Tibial nerve (tissue), 4 donors: ENCODE measurements around the gene ILDR1. TPM values are rescaled to one million over a fixed set of nuclear protein-coding genes. Genes with fewer than 3 reads are reported as not detected.
"Not testable (repeated sequence)": the region's sequence is repeated elsewhere in the genome, so short reads cannot be mapped to it uniquely, and the experiment has no call there.

Experiments used
- DNase-seq, 2 donors: peaks; one replicate each; pipeline ENCODE4 v3.0.0-alpha.2; 2019; ENCODE audit warnings: low spot score in 2 of 2
- H3K27ac ChIP-seq, 4 donors: fragments of 200-600 bp; sonication (generic) in 3 of 4; one replicate each; pipeline ENCODE4 v1.5.1; 2017 to 2019; ENCODE audit warnings: mild to moderate bottlenecking in 1 of 4
- H3K27me3 ChIP-seq, 2 donors: fragments of 200-600 bp; sonication (generic) in 1 of 2; one replicate each; pipeline versions ENCODE4 v1.5.1 to v1.6.0; 2017 to 2019
- H3K36me3 ChIP-seq, 3 donors: fragments of 200-600 bp; sonication (generic); one replicate each; pipeline ENCODE4 v1.5.1; 2018 to 2019
- H3K4me1 ChIP-seq, 4 donors: fragments of 200-600 bp; sonication (generic) in 3 of 4; one replicate each; pipeline ENCODE4 v1.5.1; 2017 to 2019
- H3K4me3 ChIP-seq, 4 donors: fragments of 200-600 bp; sonication (generic) in 3 of 4; one replicate each; pipeline ENCODE4 v1.5.1; 2017 to 2019; ENCODE audit warnings: mild to moderate bottlenecking in 1 of 4, moderate library complexity in 1 of 4
- H3K9me3 ChIP-seq, 4 donors: fragments of 200-600 bp; sonication (generic) in 3 of 4; one replicate each; pipeline ENCODE4 v1.5.1; 2017 to 2019
- EP300 ChIP-seq, 2 donors: sonication (generic); formaldehyde crosslinking; IDR thresholded peaks; one replicate each; pipeline ENCODE4 v1.6.1; 2017; ENCODE audit warnings: antibody characterized with exemption in 2 of 2, mild to moderate bottlenecking in 1 of 2
- POLR2A ChIP-seq, 2 donors: fragments of 450-650 bp; IDR thresholded peaks; one replicate each; pipeline ENCODE4 v1.6.1; 2017; ENCODE audit warnings: antibody characterized with exemption in 2 of 2, mild to moderate bottlenecking in 2 of 2, moderate library complexity in 2 of 2
- WGBS, 2 donors: methylation state at CpG; one replicate each; pipeline ENCODE4 v1.1.5; 2018; 5-methylcytosine and 5-hydroxymethylcytosine counted together
- small RNA-seq: library from RNA; depleted of rRNA; stranded (forward); fragments of <200 nt; gene quantifications from one replicate; pipeline ENCODE3, GENCODE V24; 2016
- total RNA-seq, 4 donors: library from RNA; depleted of rRNA; stranded (reverse); fragments of >200 nt; gene quantifications; one replicate each; pipeline ENCODE4 v1.1.0, GENCODE V29; 2016
- TF ChIP-seq, protein P1 (sequence below), 5 experiments: fragments of 200-600 bp in 3 of 5; fragments of 450-650 bp in 2 of 5; sonication (generic) in 3 of 5; IDR thresholded peaks; one replicate each; pipeline ENCODE4 v1.5.1; 2016 to 2019; ENCODE audit warnings: antibody characterized with exemption in 5 of 5, mild to moderate bottlenecking in 3 of 5, moderate library complexity in 2 of 5

The ILDR1 gene
- total RNA-seq, 4 donors from 2014 or later, result not detected

DNA sequence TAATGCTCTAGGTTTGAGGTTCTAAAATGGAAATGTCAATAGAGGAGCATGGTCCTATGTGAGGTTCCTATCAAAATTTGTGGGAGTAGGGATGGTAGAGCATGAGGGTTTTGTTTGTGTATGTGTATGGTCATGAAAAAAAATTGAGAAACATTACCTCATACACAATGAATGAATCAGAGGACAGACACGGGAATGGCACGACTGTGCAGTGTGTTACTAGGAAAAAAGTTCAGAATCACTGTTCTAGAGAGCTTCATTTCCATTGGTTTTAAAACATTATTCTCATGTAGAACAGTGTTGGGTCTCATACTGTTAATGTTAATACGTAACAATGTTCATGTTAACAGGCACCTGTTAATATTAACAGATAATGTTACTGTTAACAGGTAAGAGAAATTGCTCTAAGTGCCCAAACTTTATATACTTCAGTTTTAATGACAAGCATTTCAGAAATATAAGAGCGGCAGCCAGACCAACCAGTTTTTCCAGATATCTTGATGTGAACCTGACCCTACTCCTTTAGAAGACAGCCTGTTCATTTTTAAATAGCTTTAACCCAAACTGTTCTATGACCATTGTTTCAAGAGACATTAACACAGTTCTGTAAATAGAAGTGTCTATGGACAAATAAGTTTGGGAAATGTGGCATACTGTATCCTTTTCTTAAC is 79.8 kb downstream of the ILDR1 start:
- Histone ChIP-seq H3K27me3 (no peaks in the 10 kb centered on the region), H3K9me3 (no peaks in the 10 kb centered on the region), H3K4me1 (no peaks in the 10 kb centered on the region), H3K36me3 (peaks cover 0 to 20% (median 0%) of the 10 kb centered on the region in 3 donors), H3K4me3 (no peak overlapping the region), H3K27ac (no peak overlapping the region)
- 72 to 86% methylated on average over 4 of the region's 4 CpGs for WGBS, 2 donors
- TF ChIP-seq POLR2A (IDR thresholded peaks at IDR 0.05) (no peak), EP300 (IDR thresholded peaks at IDR 0.05) (no peak)
- TF ChIP-seq, protein P1, sequence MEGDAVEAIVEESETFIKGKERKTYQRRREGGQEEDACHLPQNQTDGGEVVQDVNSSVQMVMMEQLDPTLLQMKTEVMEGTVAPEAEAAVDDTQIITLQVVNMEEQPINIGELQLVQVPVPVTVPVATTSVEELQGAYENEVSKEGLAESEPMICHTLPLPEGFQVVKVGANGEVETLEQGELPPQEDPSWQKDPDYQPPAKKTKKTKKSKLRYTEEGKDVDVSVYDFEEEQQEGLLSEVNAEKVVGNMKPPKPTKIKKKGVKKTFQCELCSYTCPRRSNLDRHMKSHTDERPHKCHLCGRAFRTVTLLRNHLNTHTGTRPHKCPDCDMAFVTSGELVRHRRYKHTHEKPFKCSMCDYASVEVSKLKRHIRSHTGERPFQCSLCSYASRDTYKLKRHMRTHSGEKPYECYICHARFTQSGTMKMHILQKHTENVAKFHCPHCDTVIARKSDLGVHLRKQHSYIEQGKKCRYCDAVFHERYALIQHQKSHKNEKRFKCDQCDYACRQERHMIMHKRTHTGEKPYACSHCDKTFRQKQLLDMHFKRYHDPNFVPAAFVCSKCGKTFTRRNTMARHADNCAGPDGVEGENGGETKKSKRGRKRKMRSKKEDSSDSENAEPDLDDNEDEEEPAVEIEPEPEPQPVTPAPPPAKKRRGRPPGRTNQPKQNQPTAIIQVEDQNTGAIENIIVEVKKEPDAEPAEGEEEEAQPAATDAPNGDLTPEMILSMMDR (IDR thresholded peaks at IDR 0.05), result no peak
- DNase-seq, result no peak

DNA sequence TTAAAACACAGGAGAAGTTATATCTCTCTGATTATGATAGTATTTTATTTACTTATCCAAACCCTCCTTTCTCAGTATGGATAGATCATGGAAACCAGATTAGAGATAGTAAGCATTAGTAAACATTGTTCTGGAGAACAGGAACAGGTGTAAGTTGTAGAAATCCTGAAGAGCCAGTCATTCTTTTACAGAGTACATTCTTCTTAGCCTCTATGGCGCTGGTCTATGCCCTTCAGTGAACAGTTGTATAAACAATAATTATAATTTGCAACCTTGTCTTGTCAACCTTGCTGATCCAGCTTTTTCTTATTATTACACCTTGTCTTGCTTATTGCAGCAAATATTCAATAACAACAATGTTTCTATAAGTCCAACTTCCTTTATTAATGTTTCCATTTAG is 80.5 kb downstream of the ILDR1 start:
- Histone ChIP-seq H3K9me3 (no peaks in the 10 kb centered on the region), H3K27ac (no peak overlapping the region), H3K4me3 (no peak overlapping the region), H3K36me3 (peaks cover 0 to 20% (median 0%) of the 10 kb centered on the region in 3 donors), H3K27me3 (no peaks in the 10 kb centered on the region), H3K4me1 (no peaks in the 10 kb centered on the region)
- 81 to 82% methylated on average over 1 of the region's 1 CpG for WGBS, 2 donors
- no peak for DNase-seq
- no peak for TF ChIP-seq POLR2A (IDR thresholded peaks at IDR 0.05)
- TF ChIP-seq EP300 (IDR thresholded peaks at IDR 0.05), result no peak
- TF ChIP-seq, protein P1 (IDR thresholded peaks at IDR 0.05), result no peak

DNA sequence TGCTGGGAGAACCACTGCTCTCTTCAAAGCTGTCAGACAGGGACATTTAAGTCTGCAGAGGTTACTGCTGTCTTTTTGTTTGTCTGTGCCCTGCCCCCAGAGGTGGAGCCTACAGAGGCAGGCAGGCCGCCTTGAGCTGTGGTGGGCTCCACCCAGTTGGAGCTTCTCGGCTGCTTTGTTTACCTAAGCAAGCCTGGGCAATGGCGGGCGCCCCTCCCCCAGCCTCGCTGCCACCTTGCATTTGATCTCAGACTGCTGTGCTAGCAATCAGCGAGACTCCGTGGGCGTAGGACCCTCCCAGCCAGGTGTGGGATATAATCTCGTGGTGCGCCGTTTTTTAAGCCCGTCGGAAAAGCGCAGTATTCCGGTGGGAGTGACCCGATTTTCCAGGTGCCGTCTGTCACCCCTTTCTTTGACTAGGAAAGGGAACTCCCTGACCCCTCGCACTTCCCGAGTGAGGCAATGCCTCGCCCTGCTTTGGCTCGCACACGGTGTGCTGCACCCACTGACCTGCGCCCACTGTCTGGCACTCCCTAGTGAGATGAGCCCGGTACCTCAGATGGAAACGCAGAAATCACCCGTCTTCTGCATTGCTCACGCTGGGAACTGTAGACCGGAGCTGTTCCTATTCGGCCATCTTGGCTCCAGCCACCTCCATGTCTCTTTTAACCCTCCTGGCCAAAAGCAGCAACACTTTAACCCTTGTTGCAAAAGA is 83.7 kb downstream of the ILDR1 start:
- not testable (repeated sequence) for DNase-seq, H3K27ac ChIP-seq, H3K27me3 ChIP-seq, H3K9me3 ChIP-seq, H3K4me3 ChIP-seq, H3K4me1 ChIP-seq
- WGBS, 2 donors, result 91 to 93% methylated on average over 28 to 29 of the region's 29 CpGs
- H3K36me3 ChIP-seq, result peaks cover 0 to 20% (median 0%) of the 10 kb centered on the region in 3 donors

Small RNAs within 50 kb of the gene (small RNA-seq; reads per million reads assigned to genes)
- not detected for gene RF00019

Other genes with a start within 250 kb of the ILDR1 start
- 10 to 100 TPM; 15.7 to 30.0 (median 21.8) TPM for gene IQCB1, start 187.2 kb downstream of the ILDR1 start, total RNA-seq
- gene EAF2, start 187.0 kb downstream of the ILDR1 start, total RNA-seq, result 1 to 10 TPM in 3 of 4 donors, under 1 TPM in 1; 0.98 to 9.4 (median 7.1) TPM
- 10 to 100 TPM in 1 of 4 donors, 1 to 10 TPM in 2, under 1 TPM in 1; 0.59 to 13.2 (median 4.1) TPM for gene SLC15A2, start 127.8 kb downstream of the ILDR1 start, total RNA-seq
- 10 to 100 TPM in 2 of 4 donors, 1 to 10 TPM in 2; 5.7 to 10.9 (median 8.4) TPM for gene CD86, start 33.1 kb upstream of the ILDR1 start, total RNA-seq
- gene CASR, start 161.4 kb upstream of the ILDR1 start, total RNA-seq, result under 1 TPM in 1 of 4 donors, not detected in 3; 0.39 TPM